ENCODE measurements around the gene HSPB7.
A peak's percentile ranks its signal among the peaks of the same experiment; 100 is the strongest.
"Not testable (repeated sequence)": the region's sequence is repeated elsewhere in the genome, so short reads cannot be mapped to it uniquely, and the experiment has no call there.

Gene HSPB7

DNA sequence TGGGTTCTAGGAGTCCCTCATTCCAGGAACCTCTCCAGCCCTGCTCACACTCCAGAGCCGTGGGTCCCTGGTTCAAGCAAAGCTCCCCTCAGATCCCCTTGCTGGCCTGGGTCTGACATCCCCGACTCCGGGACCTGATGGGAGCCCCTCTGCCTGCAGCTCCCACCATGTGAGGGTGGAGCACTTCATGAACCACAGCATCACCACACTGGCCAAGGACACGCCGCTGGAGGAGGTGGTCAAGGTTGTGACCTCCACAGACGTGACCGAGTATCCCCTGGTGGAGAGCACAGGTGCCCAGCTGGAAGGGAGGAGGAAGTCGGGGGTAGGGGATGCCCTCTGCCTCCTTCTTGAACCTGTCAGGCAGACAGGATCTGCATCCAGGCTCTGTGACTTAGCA is 13.7 kb upstream of the HSPB7 start:
- POLR2A ChIA-PET: interaction anchor here (0.6 kb wide), 1 partner anchor 21 kb away, joined by 5 read pairs; no protein-coding TSS in a partner anchor
- 94% methylated on average over 5 of the region's 8 CpGs for WGBS (ENCODE audit: insufficient coverage)
- Histone ChIP-seq H3K4me3 (ENCODE audit: control insufficient read depth in 1 of 7, extremely low read depth in 1 of 7, insufficient read depth in 4 of 7, low read depth in 2 of 7, low read length in 6 of 7) (no peak overlapping the region), H3K4me1 (ENCODE audit: control extremely low read depth in 1 of 4, control insufficient read depth in 4 of 4, insufficient read depth in 4 of 4, low read length in 3 of 4) (peaks cover 0 to 7% (median 5%) of the 10 kb centered on the region in 4 experiments), H3K9me3 (ENCODE audit: control extremely low read depth in 1 of 5, control insufficient read depth in 4 of 5, insufficient read depth in 2 of 5, low read depth in 1 of 5, low read length in 4 of 5) (no peaks in the 10 kb centered on the region), H3K27ac (ENCODE audit: insufficient read depth in 1 of 2, low read depth in 1 of 2, low read length in 2 of 2, poor library complexity in 1 of 2, severe bottlenecking in 2 of 2) (no peak overlapping the region), H3K36me3 (ENCODE audit: control insufficient read depth in 4 of 4, insufficient read depth in 4 of 4, low read length in 3 of 4) (no peaks in the 10 kb centered on the region), H3K27me3 (replicated peaks in 2 of 5; ENCODE audit: control insufficient read depth in 4 of 5, insufficient read depth in 5 of 5, low read length in 4 of 5) (peaks cover 0 to 19% (median 0%) of the 10 kb centered on the region in 5 experiments)
- DNase-seq: no peak
- CTCF ChIA-PET: interaction anchor here (0.6 to 2.9 kb wide), 7 partner anchors 13 to 34 kb away, joined by 3 to 9 read pairs (median 5); no protein-coding TSS in a partner anchor

GRCh38 chr1:16029288-16029687 is 11.4 kb upstream of the HSPB7 start:
- Histone ChIP-seq H3K36me3 (ENCODE audit: control insufficient read depth in 4 of 4, insufficient read depth in 4 of 4, low read length in 3 of 4) (no peaks in the 10 kb centered on the region), H3K4me1 (ENCODE audit: control extremely low read depth in 1 of 4, control insufficient read depth in 4 of 4, insufficient read depth in 4 of 4, low read length in 3 of 4) (peaks cover 0 to 7% (median 5%) of the 10 kb centered on the region in 4 experiments), H3K27me3 (replicated peaks in 2 of 5; ENCODE audit: control insufficient read depth in 4 of 5, insufficient read depth in 5 of 5, low read length in 4 of 5) (peaks cover 0 to 19% (median 0%) of the 10 kb centered on the region in 5 experiments), H3K9me3 (ENCODE audit: control extremely low read depth in 1 of 5, control insufficient read depth in 4 of 5, insufficient read depth in 2 of 5, low read depth in 1 of 5, low read length in 4 of 5) (no peaks in the 10 kb centered on the region), H3K4me3 (ENCODE audit: control insufficient read depth in 1 of 7, extremely low read depth in 1 of 7, insufficient read depth in 4 of 7, low read depth in 2 of 7, low read length in 6 of 7) (no peak overlapping the region), H3K27ac (ENCODE audit: insufficient read depth in 1 of 2, low read depth in 1 of 2, low read length in 2 of 2, poor library complexity in 1 of 2, severe bottlenecking in 2 of 2) (no peak overlapping the region)
- DNase-seq: no peak
- ChIA-PET POLR2A (no interaction called here), CTCF (no interaction called here)
- WGBS (ENCODE audit: insufficient coverage): 100% methylated on average over 1 of the region's 1 CpG

GRCh38 chr1:16029003-16029268 is 11.1 kb upstream of the HSPB7 start:
- H3K9me3 ChIP-seq (ENCODE audit: control extremely low read depth in 1 of 5, control insufficient read depth in 4 of 5, insufficient read depth in 2 of 5, low read depth in 1 of 5, low read length in 4 of 5); H3K4me3 ChIP-seq (ENCODE audit: control insufficient read depth in 1 of 7, extremely low read depth in 1 of 7, insufficient read depth in 4 of 7, low read depth in 2 of 7, low read length in 6 of 7); POLR2A ChIA-PET; H3K27ac ChIP-seq (ENCODE audit: insufficient read depth in 1 of 2, low read depth in 1 of 2, low read length in 2 of 2, poor library complexity in 1 of 2, severe bottlenecking in 2 of 2); H3K36me3 ChIP-seq (ENCODE audit: control insufficient read depth in 4 of 4, insufficient read depth in 4 of 4, low read length in 3 of 4); H3K4me1 ChIP-seq (ENCODE audit: control extremely low read depth in 1 of 4, control insufficient read depth in 4 of 4, insufficient read depth in 4 of 4, low read length in 3 of 4); DNase-seq: not testable (repeated sequence)
- peaks cover 0 to 19% (median 0%) of the 10 kb centered on the region in 5 experiments for H3K27me3 ChIP-seq (replicated peaks in 2 of 5; ENCODE audit: control insufficient read depth in 4 of 5, insufficient read depth in 5 of 5, low read length in 4 of 5)
- WGBS (ENCODE audit: insufficient coverage): no CpG with 5 or more reads among the region's 13 CpGs
- CTCF ChIA-PET: interaction anchor here (1.2 kb wide), 1 partner anchor 19 kb away, joined by 4 read pairs; no protein-coding TSS in a partner anchor

- no peaks in the 10 kb centered on the region for H3K36me3 ChIP-seq (ENCODE audit: control insufficient read depth in 4 of 4, insufficient read depth in 4 of 4, low read length in 3 of 4)
- ChIA-PET POLR2A (no interaction called here), CTCF (interaction anchor here (1.2 kb wide), 1 partner anchor 19 kb away, joined by 4 read pairs; no protein-coding TSS in a partner anchor)
- H3K27ac ChIP-seq (ENCODE audit: insufficient read depth in 1 of 2, low read depth in 1 of 2, low read length in 2 of 2, poor library complexity in 1 of 2, severe bottlenecking in 2 of 2): no peak overlapping the region
- H3K9me3 ChIP-seq (ENCODE audit: control extremely low read depth in 1 of 5, control insufficient read depth in 4 of 5, insufficient read depth in 2 of 5, low read depth in 1 of 5, low read length in 4 of 5): no peaks in the 10 kb centered on the region
- no peak for DNase-seq
- peaks cover 0 to 19% (median 0%) of the 10 kb centered on the region in 5 experiments for H3K27me3 ChIP-seq (replicated peaks in 2 of 5; ENCODE audit: control insufficient read depth in 4 of 5, insufficient read depth in 5 of 5, low read length in 4 of 5)
- H3K4me1 ChIP-seq (ENCODE audit: control extremely low read depth in 1 of 4, control insufficient read depth in 4 of 4, insufficient read depth in 4 of 4, low read length in 3 of 4): peaks cover 0 to 7% (median 5%) of the 10 kb centered on the region in 4 experiments
- H3K4me3 ChIP-seq (ENCODE audit: control insufficient read depth in 1 of 7, extremely low read depth in 1 of 7, insufficient read depth in 4 of 7, low read depth in 2 of 7, low read length in 6 of 7): no peak overlapping the region
- 52% methylated on average over 10 of the region's 19 CpGs for WGBS (ENCODE audit: insufficient coverage)
These were observed 10.6 kb upstream of the HSPB7 start for GRCh38 chr1:16028237-16029002.

DNA sequence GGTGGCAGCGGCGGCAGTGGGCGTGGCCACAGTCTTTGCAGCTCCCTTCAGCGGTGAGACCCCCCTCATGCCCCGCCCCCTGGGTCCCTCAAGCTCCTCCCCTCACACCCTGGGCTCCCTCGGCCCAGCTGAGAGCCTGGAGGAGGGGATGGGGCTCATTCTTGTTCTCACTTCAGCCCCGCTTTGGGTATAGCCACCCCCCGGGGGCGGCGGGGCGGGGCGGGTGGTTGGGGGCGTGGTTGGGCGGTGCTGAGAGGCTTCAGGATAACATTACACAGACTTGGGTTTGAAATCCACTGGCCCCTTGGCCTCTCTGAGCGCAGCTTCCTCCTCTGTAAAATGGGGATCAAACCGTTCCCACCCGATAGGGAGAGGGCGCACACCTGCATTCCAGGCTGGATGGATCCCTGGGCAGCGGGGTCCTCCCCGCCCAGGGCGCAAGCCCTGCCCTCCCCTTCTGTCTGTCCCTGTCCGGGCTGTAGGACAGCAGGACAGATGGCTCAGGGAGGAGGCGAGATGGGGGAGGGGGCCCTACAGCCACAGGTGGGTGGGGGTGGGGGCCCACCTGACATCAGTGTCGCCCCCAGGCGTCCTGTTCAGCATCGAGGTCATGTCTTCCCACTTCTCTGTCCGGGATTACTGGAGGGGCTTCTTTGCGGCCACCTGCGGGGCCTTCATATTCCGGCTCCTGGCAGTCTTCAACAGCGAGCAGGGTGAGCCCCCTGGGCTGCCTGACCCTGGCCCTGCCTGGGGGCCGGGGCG is 9.1 kb upstream of the HSPB7 start:
- POLR2A ChIA-PET: interaction anchor here (0.6 kb wide), 1 partner anchor 39 kb away, joined by 3 read pairs; no protein-coding TSS in a partner anchor
- no peaks in the 10 kb centered on the region for H3K9me3 ChIP-seq (ENCODE audit: control extremely low read depth in 1 of 5, control insufficient read depth in 4 of 5, insufficient read depth in 2 of 5, low read depth in 1 of 5, low read length in 4 of 5)
- peaks cover 0 to 21% (median 0%) of the 10 kb centered on the region in 5 experiments for H3K27me3 ChIP-seq (replicated peaks in 2 of 5; ENCODE audit: control insufficient read depth in 4 of 5, insufficient read depth in 5 of 5, low read length in 4 of 5)
- DNase-seq: peak; percentile 54 to 73 (median 72)
- peaks cover 0 to 7% (median 5%) of the 10 kb centered on the region in 4 experiments for H3K4me1 ChIP-seq (ENCODE audit: control extremely low read depth in 1 of 4, control insufficient read depth in 4 of 4, insufficient read depth in 4 of 4, low read length in 3 of 4)
- H3K27ac ChIP-seq (ENCODE audit: insufficient read depth in 1 of 2, low read depth in 1 of 2, low read length in 2 of 2, poor library complexity in 1 of 2, severe bottlenecking in 2 of 2): no peak overlapping the region
- H3K36me3 ChIP-seq (ENCODE audit: control insufficient read depth in 4 of 4, insufficient read depth in 4 of 4, low read length in 3 of 4): no peaks in the 10 kb centered on the region
- CTCF ChIA-PET: interaction anchor here (1.1 to 1.3 kb wide), 3 partner anchors 12 to 28 kb away, joined by 3 read pairs; no protein-coding TSS in a partner anchor
- 1% methylated on average over 12 of the region's 33 CpGs for WGBS (ENCODE audit: insufficient coverage)
- H3K4me3 ChIP-seq (ENCODE audit: control insufficient read depth in 1 of 7, extremely low read depth in 1 of 7, insufficient read depth in 4 of 7, low read depth in 2 of 7, low read length in 6 of 7): peak overlapping the region in 3 of 7 experiments; percentile 28 to 47 (median 36)

DNA sequence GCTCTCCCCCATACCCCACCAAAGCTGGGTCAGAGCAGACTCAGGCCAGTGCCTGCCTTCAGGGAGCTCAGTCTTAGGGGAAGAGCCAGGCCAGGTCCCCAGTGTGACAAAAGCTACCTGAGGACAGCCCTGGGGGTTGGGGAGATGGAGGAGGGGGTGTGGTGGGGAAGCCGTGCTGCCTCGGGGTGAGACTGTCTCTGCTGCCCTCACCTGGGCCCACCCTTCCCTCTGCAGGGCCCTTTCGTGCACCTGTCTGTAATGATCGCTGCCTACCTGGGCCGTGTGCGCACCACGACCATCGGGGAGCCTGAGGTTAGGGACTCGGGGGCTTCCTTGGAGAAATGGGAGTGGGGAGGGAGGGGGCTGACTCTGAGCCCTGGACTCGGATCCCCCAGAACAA is 8.5 kb upstream of the HSPB7 start:
- H3K4me1 ChIP-seq (ENCODE audit: control extremely low read depth in 1 of 4, control insufficient read depth in 4 of 4, insufficient read depth in 4 of 4, low read length in 3 of 4); POLR2A ChIA-PET; H3K4me3 ChIP-seq (ENCODE audit: control insufficient read depth in 1 of 7, extremely low read depth in 1 of 7, insufficient read depth in 4 of 7, low read depth in 2 of 7, low read length in 6 of 7); DNase-seq; H3K27ac ChIP-seq (ENCODE audit: insufficient read depth in 1 of 2, low read depth in 1 of 2, low read length in 2 of 2, poor library complexity in 1 of 2, severe bottlenecking in 2 of 2); H3K36me3 ChIP-seq (ENCODE audit: control insufficient read depth in 4 of 4, insufficient read depth in 4 of 4, low read length in 3 of 4); H3K9me3 ChIP-seq (ENCODE audit: control extremely low read depth in 1 of 5, control insufficient read depth in 4 of 5, insufficient read depth in 2 of 5, low read depth in 1 of 5, low read length in 4 of 5): not testable (repeated sequence)
- CTCF ChIA-PET: interaction anchor here (1.1 to 1.3 kb wide), 3 partner anchors 11 to 29 kb away, joined by 3 read pairs; no protein-coding TSS in a partner anchor
- 43% methylated on average over 2 of the region's 10 CpGs for WGBS (ENCODE audit: insufficient coverage)
- peaks cover 0 to 21% (median 0%) of the 10 kb centered on the region in 5 experiments for H3K27me3 ChIP-seq (replicated peaks in 2 of 5; ENCODE audit: control insufficient read depth in 4 of 5, insufficient read depth in 5 of 5, low read length in 4 of 5)

Measured in common myeloid progenitor, CD34-positive (primary cell).